GM18508 (cell line): ENCODE results near the gene CHRNB1.

Experiments
- ATAC-seq: cut with Tn5 transposase; IDR thresholded peaks from one replicate; pipeline ENCODE4 v1.9.1; 2021; ENCODE audit warnings: moderate number of reproducible peaks; ENCODE audit not compliant: insufficient read depth, unreplicated experiment

Gene CHRNB1

DNA sequence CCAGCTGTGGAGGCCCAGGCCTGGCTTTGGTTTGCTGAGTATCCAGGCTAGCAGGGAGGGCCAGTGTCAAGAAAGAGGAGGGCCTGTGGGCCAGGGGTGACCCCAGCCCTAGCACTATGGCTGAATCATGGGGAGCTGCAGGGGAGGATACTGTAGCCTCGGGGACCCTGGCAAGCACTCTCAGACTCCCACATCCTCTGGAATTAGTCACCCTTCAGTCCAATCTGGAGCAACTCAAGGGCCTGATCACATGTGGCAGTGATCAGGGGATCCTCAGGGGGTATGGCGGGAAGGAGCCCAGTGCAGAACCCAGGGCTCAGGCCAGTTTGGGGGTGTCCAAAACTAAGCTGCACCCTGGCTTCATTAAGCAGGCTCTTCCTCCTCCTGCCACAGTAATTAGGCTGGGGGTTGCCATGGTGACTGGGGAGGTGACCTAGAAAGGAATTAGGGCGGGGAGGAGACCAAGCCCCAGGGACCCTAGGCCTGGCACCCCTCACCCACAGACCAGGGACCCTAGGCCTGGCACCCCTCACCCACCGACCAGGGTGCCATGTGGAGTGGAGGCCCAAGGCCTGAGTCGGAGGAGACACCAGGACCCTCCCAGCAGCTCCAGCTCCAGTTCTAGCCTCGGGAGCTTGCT, 31.4 kb upstream of the CHRNB1 start:
- ATAC-seq: no peak

- ATAC-seq: no peak
Observed at GRCh38 chr17:7414837-7415236, 30.0 kb upstream of the CHRNB1 start.

DNA sequence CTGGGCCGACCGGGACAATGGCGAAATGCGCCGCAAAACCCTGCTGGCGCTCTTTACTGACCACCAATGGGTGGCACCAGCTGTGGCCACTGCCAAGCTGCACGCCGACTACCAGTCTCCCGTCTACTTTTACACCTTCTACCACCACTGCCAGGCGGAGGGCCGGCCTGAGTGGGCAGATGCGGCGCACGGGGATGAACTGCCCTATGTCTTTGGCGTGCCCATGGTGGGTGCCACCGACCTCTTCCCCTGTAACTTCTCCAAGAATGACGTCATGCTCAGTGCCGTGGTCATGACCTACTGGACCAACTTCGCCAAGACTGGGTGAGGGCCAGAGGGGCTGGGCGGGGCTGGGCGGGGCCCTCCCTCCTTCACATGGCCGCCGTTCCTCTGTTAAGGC, 29.1 kb upstream of the CHRNB1 start:
- no peak for ATAC-seq

GRCh38 chr17:7416323-7416722, 28.5 kb upstream of the CHRNB1 start:
- ATAC-seq: no peak

DNA sequence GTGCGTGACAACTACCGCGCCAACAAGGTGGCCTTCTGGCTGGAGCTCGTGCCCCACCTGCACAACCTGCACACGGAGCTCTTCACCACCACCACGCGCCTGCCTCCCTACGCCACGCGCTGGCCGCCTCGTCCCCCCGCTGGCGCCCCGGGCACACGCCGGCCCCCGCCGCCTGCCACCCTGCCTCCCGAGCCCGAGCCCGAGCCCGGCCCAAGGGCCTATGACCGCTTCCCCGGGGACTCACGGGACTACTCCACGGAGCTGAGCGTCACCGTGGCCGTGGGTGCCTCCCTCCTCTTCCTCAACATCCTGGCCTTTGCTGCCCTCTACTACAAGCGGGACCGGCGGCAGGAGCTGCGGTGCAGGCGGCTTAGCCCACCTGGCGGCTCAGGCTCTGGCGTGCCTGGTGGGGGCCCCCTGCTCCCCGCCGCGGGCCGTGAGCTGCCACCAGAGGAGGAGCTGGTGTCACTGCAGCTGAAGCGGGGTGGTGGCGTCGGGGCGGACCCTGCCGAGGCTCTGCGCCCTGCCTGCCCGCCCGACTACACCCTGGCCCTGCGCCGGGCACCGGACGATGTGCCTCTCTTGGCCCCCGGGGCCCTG, 27.7 kb upstream of the CHRNB1 start:
- ATAC-seq: no peak

DNA sequence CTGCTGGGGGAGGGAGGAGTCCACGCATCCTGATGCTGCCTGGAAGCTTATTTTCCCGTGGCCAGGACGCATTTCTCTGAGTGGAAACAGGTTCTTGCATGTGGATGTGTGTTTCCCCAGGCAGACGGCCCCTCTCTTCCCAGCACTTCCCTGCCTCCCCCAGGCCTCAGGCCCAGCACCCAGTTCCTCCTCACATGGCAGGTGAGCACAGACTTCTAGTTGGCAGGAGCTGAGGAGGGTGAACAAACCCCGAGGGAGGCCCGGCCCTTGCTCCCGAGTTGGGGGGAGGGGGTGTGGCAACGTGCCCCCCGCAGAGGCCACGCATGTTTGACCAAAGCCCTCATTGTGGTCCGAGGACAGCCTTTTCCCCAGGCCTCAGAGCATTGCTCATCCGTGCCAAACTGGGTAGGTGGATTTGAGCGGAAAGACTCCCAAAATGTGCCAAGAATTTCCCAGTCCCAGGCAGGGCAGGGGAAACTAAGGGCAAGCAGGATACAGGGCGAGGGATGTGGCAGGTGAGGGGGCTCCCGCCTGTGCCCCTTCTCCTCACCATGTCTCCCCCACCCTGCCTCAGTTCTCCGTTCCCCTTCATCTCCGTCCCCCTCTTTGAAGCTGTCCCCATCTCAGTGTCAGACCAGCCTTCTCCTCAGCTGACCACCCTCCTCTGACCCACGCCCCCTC, 26.2 kb upstream of the CHRNB1 start:
- ATAC-seq: no peak

GRCh38 chr17:7419819-7420610, 24.8 kb upstream of the CHRNB1 start, which contains the start of gene SPEM1:
TSS of gene SPEM1 (plus strand) at chr17:7420324. CDS start at chr17:7420385, 61 bp downstream.
- no peak for ATAC-seq

DNA sequence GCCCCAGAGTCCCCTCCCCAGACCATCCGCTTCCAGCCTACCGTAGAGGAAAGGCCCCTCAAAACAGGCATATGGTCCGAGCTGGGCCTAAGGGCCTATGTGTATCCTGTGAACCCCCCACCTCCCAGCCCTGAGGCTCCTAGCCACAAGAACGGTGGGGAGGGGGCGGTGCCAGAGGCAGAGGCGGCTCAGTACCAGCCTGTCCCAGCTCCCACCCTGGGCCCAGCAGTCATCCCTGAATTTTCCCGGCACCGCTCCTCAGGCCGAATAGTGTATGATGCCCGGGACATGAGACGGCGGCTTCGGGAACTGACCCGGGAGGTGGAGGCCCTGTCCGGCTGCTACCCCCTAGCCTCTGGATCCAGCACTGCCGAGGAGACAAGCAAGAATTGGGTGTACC, 23.7 kb upstream of the CHRNB1 start:
- ATAC-seq: no peak

DNA sequence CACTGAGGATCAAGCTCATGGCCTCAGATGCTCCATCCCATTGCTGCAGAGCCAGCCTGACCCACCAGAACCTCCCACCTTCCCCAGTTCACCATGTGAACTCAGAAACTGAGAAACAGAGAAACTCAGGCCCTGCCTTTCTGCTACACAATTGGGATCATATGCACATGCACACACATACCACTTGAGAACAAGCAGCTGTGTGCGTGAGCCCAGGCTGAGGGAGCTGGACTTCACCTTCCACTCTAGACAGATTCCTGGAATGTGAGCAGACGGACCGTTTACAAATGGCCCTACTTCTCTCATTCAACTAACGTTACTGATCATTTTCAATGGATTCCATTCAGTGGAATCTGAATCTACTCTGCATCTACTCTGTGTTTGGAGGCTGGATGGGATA, 21.2 kb upstream of the CHRNB1 start:
- no peak for ATAC-seq

GRCh38 chr17:7425316-7425715, 19.5 kb upstream of the CHRNB1 start, which contains the start of gene SPEM2:
TSS of gene SPEM2 (plus strand) at chr17:7425616. CDS start at chr17:7425689, 73 bp downstream.
- no peak for ATAC-seq

GRCh38 chr17:7425756-7426155, 19.1 kb upstream of the CHRNB1 start:
- ATAC-seq: no peak

DNA sequence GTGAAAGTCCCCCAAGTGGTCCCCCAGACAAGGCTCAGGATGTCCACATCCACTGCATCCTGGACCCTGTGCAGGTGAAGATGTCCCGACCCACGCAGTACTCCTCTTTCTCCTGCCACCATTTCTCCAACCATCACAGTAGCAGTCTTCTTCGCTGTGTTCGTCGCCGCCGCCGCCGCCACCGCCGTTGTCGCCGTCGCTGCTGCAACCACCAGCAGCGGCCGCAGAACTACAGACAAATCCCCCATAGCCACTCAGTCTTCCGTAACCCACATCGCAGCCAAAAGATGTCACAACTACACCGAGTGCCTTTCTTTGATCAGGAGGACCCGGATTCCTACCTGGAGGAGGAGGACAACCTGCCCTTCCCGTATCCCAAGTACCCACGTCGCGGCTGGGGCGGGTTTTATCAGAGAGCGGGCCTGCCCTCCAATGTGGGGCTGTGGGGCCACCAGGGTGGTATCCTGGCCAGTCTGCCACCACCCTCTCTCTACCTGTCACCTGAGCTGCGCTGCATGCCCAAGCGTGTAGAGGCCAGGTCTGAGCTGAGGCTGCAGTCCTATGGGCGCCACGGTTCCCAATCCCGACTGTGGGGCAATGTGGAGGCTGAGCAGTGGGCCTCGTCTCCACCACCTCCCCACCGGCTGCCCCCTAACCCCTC, 18.5 kb upstream of the CHRNB1 start:
- ATAC-seq: no peak

DNA sequence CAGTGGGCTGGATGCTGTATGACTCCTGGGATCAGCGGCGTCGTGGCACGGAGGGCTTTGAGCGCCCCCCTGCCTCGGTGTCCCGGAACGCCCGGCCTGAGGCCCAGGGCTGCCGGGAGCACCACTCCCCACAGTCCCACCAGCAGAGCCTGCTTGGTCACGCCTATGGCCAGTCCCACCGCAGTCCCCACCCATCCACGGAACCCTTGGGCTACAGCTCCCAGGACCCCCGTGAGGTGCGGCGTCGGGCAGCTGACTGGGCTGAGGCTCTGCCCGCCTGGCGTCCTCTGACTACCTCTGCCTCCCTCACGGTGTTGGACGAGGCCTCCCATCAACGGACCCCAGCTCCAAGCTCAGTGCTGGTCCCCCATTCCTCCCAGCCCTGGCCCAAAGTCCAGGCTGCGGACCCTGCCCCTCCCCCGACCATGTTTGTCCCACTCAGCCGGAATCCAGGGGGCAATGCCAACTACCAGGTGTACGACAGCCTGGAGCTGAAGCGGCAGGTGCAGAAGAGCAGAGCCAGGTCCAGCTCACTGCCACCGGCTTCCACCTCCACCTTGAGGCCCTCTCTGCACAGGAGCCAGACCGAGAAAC, 17.9 kb upstream of the CHRNB1 start:
- ATAC-seq: no peak

DNA sequence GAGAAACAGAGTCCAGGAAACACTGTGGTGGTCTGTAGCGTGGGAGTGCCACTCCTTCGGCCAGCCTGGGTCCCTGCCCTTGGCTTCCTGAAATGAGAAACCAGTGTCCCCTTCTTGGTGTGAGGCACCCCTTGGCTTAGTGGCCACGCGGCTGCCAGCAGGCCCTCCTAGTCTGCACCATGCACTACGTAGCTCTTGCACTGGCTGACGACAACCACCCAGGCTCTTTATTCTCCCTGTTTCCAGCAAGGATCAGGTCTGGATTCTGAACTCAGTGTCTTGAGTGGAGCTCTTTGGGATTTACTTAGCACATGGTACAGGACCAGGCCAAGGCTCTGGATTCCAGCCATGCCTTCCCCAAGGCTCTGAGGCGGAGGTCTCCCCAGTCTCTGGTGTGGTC, 17.3 kb upstream of the CHRNB1 start:
- no peak for ATAC-seq

DNA sequence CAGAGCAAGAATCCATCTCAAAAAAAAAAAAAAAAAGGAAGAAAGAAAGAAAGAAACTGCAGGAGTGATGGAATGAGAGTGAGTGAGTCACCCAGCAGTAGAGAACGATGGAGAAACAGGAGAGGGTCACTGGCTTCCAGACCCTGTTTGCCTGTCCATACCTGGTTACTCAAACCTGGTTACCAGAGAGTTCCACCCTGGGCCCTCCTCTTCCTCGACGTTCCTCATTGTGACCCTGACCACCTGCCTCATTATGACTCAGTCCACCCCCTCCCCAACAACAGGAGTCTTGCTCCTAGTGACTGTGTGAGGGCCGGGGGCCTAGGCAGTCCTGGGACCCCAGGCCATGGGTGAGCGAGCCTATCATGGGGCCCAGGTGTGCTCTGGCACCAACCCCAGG, 16.3 kb upstream of the CHRNB1 start, which contains the start of gene SPEM3:
SPEM3 (plus strand) TSS at position 301 of the 400 bp plus-strand sequence; CDS start at position 347, 46 bp downstream.
- ATAC-seq: no peak

DNA sequence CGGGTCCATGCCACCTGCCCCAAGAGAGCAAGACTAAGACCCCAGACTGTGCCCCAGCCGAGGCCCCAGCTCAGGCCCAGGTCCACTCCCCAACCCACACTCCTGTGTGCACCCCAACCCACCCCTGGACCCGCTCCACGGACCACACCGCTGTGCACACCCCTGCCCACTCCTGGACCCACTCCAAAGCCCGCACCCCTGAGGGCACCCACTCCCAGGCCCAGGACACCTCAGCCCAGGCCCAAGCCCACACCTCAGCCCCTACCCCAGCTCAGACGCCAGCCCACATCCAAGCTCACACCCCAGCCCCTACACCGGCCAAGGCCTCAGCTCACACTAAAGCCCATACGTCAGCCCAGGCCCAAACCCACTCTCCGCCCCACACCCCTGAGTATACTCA, 15.1 kb upstream of the CHRNB1 start:
- ATAC-seq: no peak

DNA sequence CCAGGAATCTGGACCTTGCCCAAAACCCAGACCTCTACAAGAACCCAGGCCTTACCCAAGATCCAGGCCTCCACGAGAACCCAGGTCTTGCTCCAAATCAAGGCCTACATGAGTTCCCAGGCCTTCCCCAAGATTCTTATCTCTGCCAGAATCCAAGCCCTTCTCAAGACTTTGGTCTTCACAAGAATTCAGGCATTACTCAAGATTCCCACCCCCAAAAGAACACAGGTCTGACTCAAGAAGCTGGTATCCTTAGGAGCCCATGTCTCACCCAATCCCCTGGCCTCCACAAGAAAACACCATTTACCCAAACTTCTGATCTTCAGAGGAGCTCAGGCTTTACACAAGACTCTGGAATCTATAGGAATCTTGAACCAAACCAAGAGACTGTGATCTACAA, 13.6 kb upstream of the CHRNB1 start:
- no peak for ATAC-seq

GRCh38 chr17:7432296-7432695, 12.6 kb upstream of the CHRNB1 start:
- ATAC-seq: no peak

- ATAC-seq: peak; percentile 18
Observed at GRCh38 chr17:7435676-7436555, 8.9 kb upstream of the CHRNB1 start.
